Trophoblast cell (in vitro differentiated cells and primary cell): ENCODE measurements around the gene MRPL47.
A peak's percentile ranks its signal among the peaks of the same experiment; 100 is the strongest.

Experiments
- DNase-seq, 2 donors: peaks; one replicate each; pipeline ENCODE4 v3.0.0-alpha.2; 2016
- H2AFZ ChIP-seq: 2 replicates; pipeline ENCODE4 v1.6.1; 2013; ENCODE audit warnings: low read length, moderate library complexity, mild to moderate bottlenecking; ENCODE audit not compliant: insufficient read depth, poor library complexity
- H2AK5ac ChIP-seq: 2 replicates; pipeline ENCODE4 v1.6.1; 2013; ENCODE audit warnings: mild to moderate bottlenecking, low read length
- H2BK120ac ChIP-seq: 2 replicates; pipeline ENCODE4 v1.6.1; 2013; ENCODE audit warnings: low read length, mild to moderate bottlenecking, moderate library complexity; ENCODE audit not compliant: insufficient read depth, poor library complexity
- H2BK12ac ChIP-seq: 2 replicates; pipeline ENCODE4 v1.6.1; 2013; ENCODE audit warnings: mild to moderate bottlenecking, low read length, moderate library complexity
- H2BK5ac ChIP-seq: 2 replicates; pipeline ENCODE4 v1.6.1; 2013; ENCODE audit warnings: low read length, low read depth, moderate library complexity, mild to moderate bottlenecking; ENCODE audit not compliant: poor library complexity
- H3K14ac ChIP-seq: 2 replicates; pipeline ENCODE4 v1.6.1; 2013; ENCODE audit warnings: mild to moderate bottlenecking, low read length
- H3K18ac ChIP-seq: 2 replicates; pipeline ENCODE4 v1.6.1; 2013; ENCODE audit warnings: mild to moderate bottlenecking, low read length
- H3K23ac ChIP-seq: 2 replicates; pipeline ENCODE4 v1.6.1; 2013; ENCODE audit warnings: low read length
- H3K27ac ChIP-seq: 2 replicates; pipeline ENCODE4 v1.5.1; 2013; ENCODE audit warnings: low read depth, mild to moderate bottlenecking, inconsistent platforms, low read length, moderate library complexity
- H3K27me3 ChIP-seq: 2 replicates; pipeline ENCODE4 v1.6.1; 2013; ENCODE audit warnings: inconsistent platforms, mild to moderate bottlenecking, low read length, moderate library complexity; ENCODE audit not compliant: insufficient read depth
- H3K36me3 ChIP-seq, 2 experiments: 1 replicate in 1 of 2; 2 replicates in 1 of 2; pipeline ENCODE4 v1.6.1; 2013; ENCODE audit warnings: low read length in 2 of 2, mild to moderate bottlenecking in 2 of 2, moderate library complexity in 1 of 2; ENCODE audit not compliant: insufficient read depth in 2 of 2, control insufficient read depth in 1 of 2
- H3K4ac ChIP-seq: 2 replicates; pipeline ENCODE4 v1.6.1; 2013; ENCODE audit warnings: low read depth, mild to moderate bottlenecking, low read length, moderate library complexity
- H3K4me1 ChIP-seq, 2 experiments: 1 replicate in 1 of 2; 2 replicates in 1 of 2; pipeline ENCODE4 v1.6.1; 2013; ENCODE audit warnings: low read length in 2 of 2, mild to moderate bottlenecking in 2 of 2, moderate library complexity in 1 of 2; ENCODE audit not compliant: insufficient read depth in 2 of 2, control insufficient read depth in 1 of 2
- H3K4me2 ChIP-seq: 2 replicates; pipeline ENCODE4 v1.6.1; 2013; ENCODE audit warnings: inconsistent platforms, mild to moderate bottlenecking, low read length, moderate library complexity
- H3K4me3 ChIP-seq: 2 replicates; pipeline ENCODE4 v1.5.1; 2013; ENCODE audit warnings: mild to moderate bottlenecking, low read depth, low read length, inconsistent platforms
- H3K79me1 ChIP-seq: one replicate; pipeline ENCODE4 v1.6.1; 2013; ENCODE audit warnings: low read length
- H3K79me2 ChIP-seq: 2 replicates; pipeline ENCODE4 v1.6.1; 2013; ENCODE audit warnings: low read length, mild to moderate bottlenecking; ENCODE audit not compliant: control insufficient read depth, insufficient read depth, poor library complexity
- H3K9ac ChIP-seq: 2 replicates; pipeline ENCODE4 v1.6.1; 2013; ENCODE audit warnings: mild to moderate bottlenecking, low read length
- H3K9me3 ChIP-seq: 2 replicates; pipeline ENCODE4 v1.6.1; 2013; ENCODE audit warnings: low read depth, mild to moderate bottlenecking, control low read depth, inconsistent platforms, low read length; ENCODE audit not compliant: insufficient read depth
- H4K12ac ChIP-seq: 2 replicates; pipeline ENCODE4 v1.6.1; 2013; ENCODE audit warnings: low read depth, mild to moderate bottlenecking, low read length, moderate library complexity
- H4K8ac ChIP-seq: 2 replicates; pipeline ENCODE4 v1.6.1; 2013; ENCODE audit warnings: low read depth, mild to moderate bottlenecking, low read length, moderate library complexity
- H4K91ac ChIP-seq: one replicate; pipeline ENCODE4 v1.6.1; 2013; ENCODE audit warnings: low read depth, mild to moderate bottlenecking, low read length, moderate library complexity
- WGBS: extraction: QIAGEN DNeasy Blood & Tissue Kit; methylation state at CpG from one replicate; pipeline ENCODE4 v1.1.7; 2013; ENCODE audit warnings: missing lambda C conversion rate; ENCODE audit not compliant: insufficient read length, insufficient coverage; ENCODE audit errors: extremely low coverage; 5-methylcytosine and 5-hydroxymethylcytosine counted together

Gene MRPL47

DNA sequence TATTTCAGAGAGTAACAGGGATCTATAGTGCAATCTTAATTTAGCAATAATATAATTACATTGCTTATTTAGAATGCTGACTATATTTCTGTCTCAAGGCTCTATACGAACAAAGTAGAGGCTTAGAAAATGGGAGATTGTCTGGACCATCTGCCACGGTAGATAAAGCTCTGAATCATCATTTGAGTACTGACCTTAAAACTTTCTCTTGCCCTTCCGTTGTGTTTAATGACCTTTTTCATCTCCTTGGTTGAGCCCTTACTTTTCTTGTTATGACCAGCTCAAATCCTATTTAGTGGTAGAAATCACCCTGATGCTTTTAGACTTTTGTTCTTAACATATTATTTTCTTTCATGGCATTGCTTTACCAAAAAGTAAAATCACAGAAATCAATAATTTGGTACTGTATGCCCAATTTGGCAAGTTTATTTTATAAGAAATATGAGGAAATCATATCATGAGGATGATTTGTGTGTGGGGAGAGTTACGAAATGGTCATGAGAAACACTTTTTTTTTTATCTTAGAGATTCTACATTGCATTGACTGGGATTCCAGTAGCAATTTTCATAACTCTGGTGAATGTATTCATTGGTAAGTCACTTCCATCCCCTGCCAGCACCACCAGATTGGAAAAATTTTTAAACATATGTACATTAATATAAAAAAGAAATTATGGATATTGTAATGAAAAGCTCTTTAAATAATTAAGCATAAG lies 11.2 kb upstream of the MRPL47 start:
- no peak overlapping the region for H2BK120ac ChIP-seq
- H4K8ac ChIP-seq: no peak overlapping the region
- no peak overlapping the region for H3K4ac ChIP-seq
- H3K4me1 ChIP-seq: no peaks in the 10 kb centered on the region
- H3K23ac ChIP-seq: no peak overlapping the region
- no peaks in the 10 kb centered on the region for H3K79me1 ChIP-seq
- no peaks in the 10 kb centered on the region for H3K27me3 ChIP-seq
- no peak overlapping the region for H3K14ac ChIP-seq
- H3K18ac ChIP-seq: no peak overlapping the region
- no peak overlapping the region for H2AFZ ChIP-seq
- H3K9ac ChIP-seq: no peak overlapping the region
- no peak overlapping the region for H2BK5ac ChIP-seq
- no CpG with 5 or more reads among the region's 4 CpGs for WGBS
- H2AK5ac ChIP-seq: no peak overlapping the region
- no peak overlapping the region for H3K4me2 ChIP-seq
- no peak overlapping the region for H2BK12ac ChIP-seq
- DNase-seq: no peak
- no peak overlapping the region for H4K12ac ChIP-seq
- H3K9me3 ChIP-seq: no peaks in the 10 kb centered on the region
- no peak overlapping the region for H3K27ac ChIP-seq
- no peak overlapping the region for H4K91ac ChIP-seq
- peaks cover 6% of the 10 kb centered on the region in 2 experiments for H3K36me3 ChIP-seq
- no peak overlapping the region for H3K4me3 ChIP-seq
- H3K79me2 ChIP-seq: no peaks in the 10 kb centered on the region

DNA sequence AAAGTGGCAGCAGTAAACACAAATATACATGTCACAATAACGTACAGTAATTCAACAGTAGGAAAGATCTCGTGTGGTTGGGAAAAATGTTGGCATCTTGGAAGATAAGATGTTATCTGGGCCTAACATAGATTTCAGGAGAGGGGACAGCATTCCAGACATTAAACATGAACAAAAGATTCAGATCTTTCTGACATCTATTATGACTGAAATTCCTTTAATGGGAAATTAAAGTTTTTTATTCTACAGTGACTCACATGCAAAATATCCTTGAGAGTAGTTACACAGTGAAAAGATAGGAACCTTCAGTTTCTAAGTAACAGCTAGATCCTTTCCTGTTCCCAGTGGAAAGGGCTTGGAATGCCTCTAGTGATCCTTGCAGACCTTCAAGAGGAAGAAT lies 9.4 kb upstream of the MRPL47 start:
- H3K4me3 ChIP-seq: no peak overlapping the region
- peaks cover 6% of the 10 kb centered on the region in 2 experiments for H3K36me3 ChIP-seq
- H3K79me1 ChIP-seq: no peaks in the 10 kb centered on the region
- H4K8ac ChIP-seq: no peak overlapping the region
- no peaks in the 10 kb centered on the region for H3K9me3 ChIP-seq
- no CpG with 5 or more reads among the region's 2 CpGs for WGBS
- no peak overlapping the region for H2BK120ac ChIP-seq
- DNase-seq: peak; percentile 60 to 92
- H2AK5ac ChIP-seq: no peak overlapping the region
- H3K14ac ChIP-seq: no peak overlapping the region
- H3K4me2 ChIP-seq: no peak overlapping the region
- no peak overlapping the region for H2BK5ac ChIP-seq
- no peaks in the 10 kb centered on the region for H3K27me3 ChIP-seq
- no peak overlapping the region for H3K23ac ChIP-seq
- H2AFZ ChIP-seq: no peak overlapping the region
- no peaks in the 10 kb centered on the region for H3K79me2 ChIP-seq
- no peak overlapping the region for H3K27ac ChIP-seq
- H4K12ac ChIP-seq: no peak overlapping the region
- no peaks in the 10 kb centered on the region for H3K4me1 ChIP-seq
- no peak overlapping the region for H4K91ac ChIP-seq
- H2BK12ac ChIP-seq: no peak overlapping the region
- H3K18ac ChIP-seq: no peak overlapping the region
- no peak overlapping the region for H3K4ac ChIP-seq
- H3K9ac ChIP-seq: no peak overlapping the region

DNA sequence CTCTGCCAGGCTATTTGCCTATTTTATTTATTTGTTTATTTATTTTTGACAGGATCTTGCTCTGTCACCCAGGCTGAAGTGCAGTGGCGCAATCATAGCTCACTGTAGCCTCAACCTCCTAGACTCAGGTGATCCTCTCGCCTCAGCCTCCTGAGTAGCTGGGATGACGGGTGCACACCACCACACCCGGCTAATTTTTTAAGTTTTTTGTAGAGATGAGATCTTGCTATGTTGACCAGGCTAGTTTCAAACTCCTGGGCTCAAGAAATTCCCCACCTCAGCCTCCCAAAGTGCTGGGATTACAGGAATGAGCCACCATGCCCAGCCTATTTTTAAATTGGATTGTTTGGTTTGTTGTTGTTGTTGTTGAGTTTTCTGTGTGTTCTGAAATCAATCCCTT lies 5.6 kb upstream of the MRPL47 start:
- Histone ChIP-seq H3K4me1 (peaks cover 0 to 3% of the 10 kb centered on the region in 2 experiments), H4K12ac (no peak overlapping the region), H3K9me3 (no peaks in the 10 kb centered on the region), H2AFZ (no peak overlapping the region), H3K4me3 (no peak overlapping the region), H3K9ac (no peak overlapping the region), H3K4me2 (no peak overlapping the region), H4K91ac (no peak overlapping the region), H3K23ac (no peak overlapping the region), H2BK5ac (no peak overlapping the region), H3K36me3 (no peaks in the 10 kb centered on the region), H3K14ac (no peak overlapping the region), H3K79me1 (no peaks in the 10 kb centered on the region), H3K27ac (no peak overlapping the region), H3K4ac (no peak overlapping the region), H3K27me3 (no peaks in the 10 kb centered on the region), H2BK120ac (no peak overlapping the region), H2AK5ac (no peak overlapping the region), H2BK12ac (no peak overlapping the region), H3K79me2 (peaks cover 1% of the 10 kb centered on the region), H3K18ac (no peak overlapping the region), H4K8ac (no peak overlapping the region)
- DNase-seq: peak; percentile 64 to 84
- WGBS: no CpG with 5 or more reads among the region's 4 CpGs

DNA sequence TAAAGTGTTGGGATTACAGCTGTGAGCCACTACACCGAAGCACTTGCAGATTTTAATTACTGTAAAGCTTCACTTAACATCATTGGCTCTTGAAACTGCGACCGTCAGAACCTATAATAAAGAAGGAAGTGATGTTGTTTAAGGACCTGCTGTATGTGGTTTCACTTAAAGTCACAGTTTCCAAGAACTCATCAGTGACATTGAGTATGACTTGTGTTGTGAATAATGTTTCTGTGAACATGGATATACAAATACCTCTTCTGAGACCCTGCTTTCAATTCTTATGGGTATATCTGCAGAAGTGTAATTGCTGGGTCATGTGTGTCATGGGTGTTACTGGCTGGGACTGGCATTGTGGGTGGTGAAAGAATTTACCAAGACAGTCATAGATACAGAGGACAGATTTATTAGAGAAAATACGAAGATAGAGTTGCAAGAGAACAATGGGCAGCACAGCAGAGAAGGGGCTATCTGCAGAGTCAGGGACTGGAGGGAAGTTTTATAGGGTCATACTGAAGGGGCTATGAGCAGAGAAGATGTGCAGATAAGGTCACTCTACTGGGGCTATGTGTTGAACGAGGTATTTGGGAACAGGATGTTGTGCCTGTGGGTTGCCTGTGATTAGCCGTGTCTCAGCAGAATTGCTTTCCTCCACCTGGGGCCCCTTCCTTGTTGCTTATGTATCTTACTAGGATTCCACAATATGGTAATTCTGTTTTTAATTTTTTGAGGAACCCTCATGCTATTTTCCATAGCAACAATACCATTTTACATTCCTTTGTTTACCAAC lies 4.7 kb upstream of the MRPL47 start:
- Histone ChIP-seq H2BK12ac (no peak overlapping the region), H4K91ac (no peak overlapping the region), H4K12ac (no peak overlapping the region), H3K4me1 (peaks cover 0 to 3% of the 10 kb centered on the region in 2 experiments), H3K14ac (no peak overlapping the region), H3K79me2 (peaks cover 3% of the 10 kb centered on the region), H3K9me3 (no peaks in the 10 kb centered on the region), H3K23ac (no peak overlapping the region), H4K8ac (no peak overlapping the region), H3K9ac (no peak overlapping the region), H2AK5ac (no peak overlapping the region), H3K18ac (no peak overlapping the region), H3K4me3 (no peak overlapping the region), H3K27me3 (no peaks in the 10 kb centered on the region), H2BK5ac (no peak overlapping the region), H3K36me3 (no peaks in the 10 kb centered on the region), H3K27ac (no peak overlapping the region), H3K4ac (no peak overlapping the region), H2BK120ac (no peak overlapping the region), H3K79me1 (peaks cover 4% of the 10 kb centered on the region), H3K4me2 (no peak overlapping the region), H2AFZ (no peak overlapping the region)
- peak in 1 of 2 donors; percentile 9 for DNase-seq
- WGBS: no CpG with 5 or more reads among the region's 6 CpGs
